Vagina (tissue), 2 donors: ENCODE measurements around the gene CGB3.
"Not testable (repeated sequence)": the region's sequence is repeated elsewhere in the genome, so short reads cannot be mapped to it uniquely, and the experiment has no call there.

Source experiments
- CTCF ChIP-seq, 3 experiments: fragments of 450-650 bp in 2 of 3; fragments of 200-600 bp in 1 of 3; sonication (generic) in 1 of 3; IDR thresholded peaks; one replicate each; pipeline ENCODE4 v1.5.1; 2017 to 2019; ENCODE audit warnings: antibody characterized with exemption in 3 of 3, mild to moderate bottlenecking in 2 of 3, moderate library complexity in 2 of 3
- POLR2AphosphoS5 ChIP-seq, 2 donors: sonication (generic); formaldehyde crosslinking; IDR thresholded peaks; one replicate each; pipeline ENCODE4 v1.9.0; 2017; ENCODE audit warnings: antibody characterized with exemption in 2 of 2, mild to moderate bottlenecking in 2 of 2, low read depth in 1 of 2; ENCODE audit not compliant: insufficient read depth in 1 of 2

DNA sequence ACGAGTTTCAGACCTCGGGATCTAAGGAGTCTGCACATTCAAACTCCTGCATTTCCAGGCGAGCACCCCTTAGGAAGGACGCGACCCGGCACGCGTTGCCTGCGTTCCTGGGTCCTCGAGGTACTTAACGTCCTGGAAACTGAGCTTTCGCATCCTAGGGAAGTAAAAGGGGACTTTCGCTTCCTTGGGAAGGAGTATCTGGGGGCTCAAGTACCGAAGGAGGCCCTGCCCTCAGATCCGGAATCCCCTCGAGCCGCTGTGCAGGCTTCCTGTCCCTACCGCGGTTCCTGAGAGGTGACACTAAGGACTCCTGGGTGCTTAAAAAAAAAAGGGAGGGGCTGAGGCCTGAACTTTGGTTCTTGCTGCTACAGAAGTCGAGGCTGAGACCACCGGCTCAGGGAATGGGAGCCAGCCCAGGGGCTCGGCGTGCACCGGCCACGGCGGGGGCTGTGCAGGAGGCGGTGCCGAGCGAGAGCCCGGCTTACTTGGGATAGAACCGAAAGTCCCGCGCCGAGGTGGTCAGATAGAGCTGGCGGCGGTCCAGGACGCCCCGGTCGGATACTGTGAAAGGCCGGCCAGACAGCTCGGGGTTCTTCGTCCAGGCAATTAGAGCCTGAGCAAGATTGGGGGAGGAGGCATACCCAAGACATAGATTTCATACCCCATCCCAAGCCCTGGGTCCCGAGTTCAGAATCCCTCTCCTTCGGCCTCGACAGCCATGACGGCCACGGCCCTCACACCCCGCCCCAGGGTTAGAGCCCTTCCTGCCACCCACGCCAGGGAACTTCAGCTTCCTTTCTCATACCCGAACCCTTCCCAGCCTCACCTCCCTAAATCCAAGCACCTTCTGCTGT, 5.5 kb downstream of the CGB3 start:
- TF ChIP-seq CTCF (IDR thresholded peaks at IDR 0.05); POLR2AphosphoS5 (IDR thresholded peaks at IDR 0.05; ENCODE audit: insufficient read depth in 1 of 2, low read depth in 1 of 2): not testable (repeated sequence)
